GM12878 (cell line): Measurements from ENCODE around the gene CDK15. TPM values are rescaled to one million over a fixed set of nuclear protein-coding genes. Genes with fewer than 3 reads are reported as not detected.

ENCODE experiments used
- ATAC-seq: fragments of 200-7000 bp; cut with Tn5 transposase; 3 replicates; pipeline ENCODE4 v1.9.1; 2020; ENCODE audit warnings: mild to moderate bottlenecking, moderate library complexity
- BruUV-seq: library from RNA; stranded (reverse); fragments of 400-500 nt; replicated peaks from 2 replicates; lab custom pipeline; 2021; lab: Mats Ljungman, UMichigan
- CTCF ChIA-PET: fragments of 300-600 bp; sonication (Branson Sonifier 250); formaldehyde crosslinking; extraction: SDS; loops from one replicate; lab custom pipeline; 2021; ENCODE audit warnings: inconsistent platforms; lab: Yijun Ruan, JAX
- POLR2A ChIA-PET: fragments of 350-600 bp; formaldehyde crosslinking; extraction: SDS; loops from one replicate; lab custom pipeline; 2021; ENCODE audit warnings: inconsistent platforms; lab: Charles Lee
- RAD21 ChIA-PET: fragments of 300-600 bp; sonication (Branson Sonifier 250); formaldehyde crosslinking; loops from one replicate; lab custom pipeline; 2023; ENCODE audit warnings: antibody characterized with exemption; ENCODE audit not compliant: unreplicated experiment; lab: Charles Lee
- SMC1A ChIA-PET: fragments of 300-600 bp; sonication (Branson Sonifier 250); formaldehyde crosslinking; loops from one replicate; lab custom pipeline; 2023; ENCODE audit not compliant: unreplicated experiment, uncharacterized antibody; lab: Charles Lee
- DNase-seq: peaks from one replicate; pipeline ENCODE4 v3.0.0-alpha.2; 2011; ENCODE audit warnings: low read depth, low spot score
- FAIRE-seq: peaks from 3 replicates; lab custom pipeline; 2011; peaks lifted over from hg19 to GRCh38; lab: Jason Lieb, UNC
- H2AFZ ChIP-seq: 2 replicates; pipeline ENCODE4 v1.6.0; 2011; ENCODE audit warnings: low read depth, low read length, control low read depth; ENCODE audit not compliant: control insufficient read depth
- H3K27ac ChIP-seq: 2 replicates; pipeline ENCODE4 v1.5.1; 2011; ENCODE audit warnings: control low read depth; ENCODE audit not compliant: control insufficient read depth, insufficient read depth
- H3K27me3 ChIP-seq, 2 experiments: replicated peaks in 1 of 2; 2 replicates each; pipeline versions ENCODE4 v1.6.0 to v1.6.1; 2011; ENCODE audit warnings: low read length in 1 of 2; ENCODE audit not compliant: control insufficient read depth in 2 of 2, insufficient read depth in 2 of 2
- H3K36me3 ChIP-seq, 2 experiments: 2 replicates each; pipeline ENCODE4 v1.5.1; 2011; ENCODE audit warnings: low read length in 1 of 2; ENCODE audit not compliant: control insufficient read depth in 2 of 2, insufficient read depth in 2 of 2
- H3K4me1 ChIP-seq: 2 replicates; pipeline ENCODE4 v1.6.1; 2011; ENCODE audit warnings: mild to moderate bottlenecking, low read length, moderate library complexity, mixed read lengths; ENCODE audit not compliant: control insufficient read depth, insufficient read depth
- H3K4me2 ChIP-seq: 2 replicates; pipeline ENCODE4 v1.6.0; 2011; ENCODE audit warnings: control low read depth; ENCODE audit not compliant: control insufficient read depth, insufficient read depth
- H3K4me3 ChIP-seq: fragments of 200-600 bp; sonication (generic); 2 replicates; pipeline ENCODE4 v1.5.1; 2016
- H3K79me2 ChIP-seq: 2 replicates; pipeline ENCODE4 v1.6.0; 2011; ENCODE audit warnings: low read length; ENCODE audit not compliant: control insufficient read depth, insufficient read depth
- H3K9ac ChIP-seq: 2 replicates; pipeline ENCODE4 v1.8.0; 2011; ENCODE audit warnings: low read length, control low read depth, mixed read lengths; ENCODE audit not compliant: control insufficient read depth, insufficient read depth
- H3K9me3 ChIP-seq: replicated peaks from 3 replicates; pipeline ENCODE4 v1.5.1; 2011; ENCODE audit warnings: mild to moderate bottlenecking, low read length; ENCODE audit not compliant: control insufficient read depth, insufficient read depth
- H4K20me1 ChIP-seq: 2 replicates; pipeline ENCODE4 v1.6.0; 2011; ENCODE audit not compliant: control insufficient read depth, insufficient read depth
- BRCA1 ChIP-seq: IDR thresholded peaks from 2 replicates; pipeline ENCODE4 v1.6.1; 2011; ENCODE audit warnings: low read depth, low read length, improper control_type of control experiment
- IRF4 ChIP-seq: IDR thresholded peaks from 2 replicates; pipeline ENCODE4 v1.6.1; 2011; ENCODE audit warnings: low read depth, low read length
- MEF2A ChIP-seq: IDR thresholded peaks from 2 replicates; pipeline ENCODE4 v1.6.1; 2011; ENCODE audit warnings: low read depth, mild to moderate bottlenecking, low read length, moderate library complexity; ENCODE audit not compliant: insufficient read depth
- MEF2B ChIP-seq: fragments of 450-650 bp; IDR thresholded peaks from 2 replicates; pipeline ENCODE4 v1.6.1; 2018; ENCODE audit warnings: mild to moderate bottlenecking, moderate library complexity; ENCODE audit not compliant: partially characterized antibody, poor library complexity, severe bottlenecking
- NRF1 ChIP-seq: conservative IDR thresholded peaks from 2 replicates; pipeline ENCODE4 v1.6.1; 2011; ENCODE audit warnings: mild to moderate bottlenecking, low read depth, low read length, improper control_type of control experiment
- PML ChIP-seq: IDR thresholded peaks from 2 replicates; pipeline ENCODE4 v1.6.1; 2012; ENCODE audit warnings: low read length, inconsistent platforms
- SMARCA5 ChIP-seq: fragments of 450-650 bp; IDR thresholded peaks from 2 replicates; pipeline ENCODE4 v1.6.1; 2017; ENCODE audit warnings: mild to moderate bottlenecking
- TBL1XR1 ChIP-seq: IDR thresholded peaks from 2 replicates; pipeline ENCODE4 v1.6.1; 2012; ENCODE audit warnings: low read depth, low read length, improper control_type of control experiment
- ZNF207 ChIP-seq: fragments of 450-650 bp; IDR thresholded peaks from 2 replicates; pipeline ENCODE4 v1.6.1; 2014; ENCODE audit warnings: antibody characterized with exemption, mild to moderate bottlenecking, borderline replicate concordance
- WGBS: methylation state at CpG from one replicate; pipeline ENCODE4 v1.1.6; 2016; ENCODE audit warnings: low lambda C conversion rate; ENCODE audit not compliant: insufficient replicate concordance, insufficient coverage; ENCODE audit errors: missing lambda C conversion rate; 5-methylcytosine and 5-hydroxymethylcytosine counted together
- in situ Hi-C: fragments of 300-500 bp; cut with MboI; formaldehyde crosslinking; loops from 9 replicates; pipeline ENCODE4 v1.14.3; 2018; ENCODE audit warnings: mixed read lengths
- intact Hi-C: fragments of 100-400 bp; cut with micrococcal nuclease; formaldehyde crosslinking; loops from one replicate; pipeline ENCODE4 v1.14.2; 2022; ENCODE audit not compliant: unreplicated experiment
- polyA plus RNA-seq, 11 experiments: library from polyadenylated mRNA; depleted of rRNA in 4 of 11; unstranded in 6 of 11; stranded (reverse) in 5 of 11; fragments of >200 nt; fragmentation: Nextera tagmentation in 4 of 11; fragmentation: Illumina TruSeq in 1 of 11; extraction: Ambion mirVana in 4 of 11; extraction: Trizol in 1 of 11; gene quantifications; 1 replicate in 1 of 11; 2 replicates in 10 of 11; pipeline versions ENCODE4 v1.2.1 to v1.2.3, GENCODE V29; 2011 to 2016; ENCODE audit warnings: inconsistent platforms in 2 of 11, missing spikeins in 2 of 11, low read depth in 1 of 11
- total RNA-seq, 4 experiments: library from RNA; depleted of rRNA in 3 of 4; stranded (reverse); fragments of >200 nt in 3 of 4; fragmentation: Illumina TruSeq in 1 of 4; extraction: Trizol in 1 of 4; gene quantifications; 2 replicates each; pipeline versions ENCODE4 v1.2.1 to v1.2.3, GENCODE V29; 2013 to 2021
- TF ChIP-seq, protein P1 (sequence below): fragments of 450-650 bp; IDR thresholded peaks from 2 replicates; pipeline ENCODE4 v1.6.1; 2016; ENCODE audit warnings: mild to moderate bottlenecking
- TF ChIP-seq, protein P2 (sequence below): fragments of 450-650 bp; IDR thresholded peaks from 2 replicates; pipeline ENCODE4 v1.6.1; 2017; ENCODE audit warnings: mild to moderate bottlenecking
- TF ChIP-seq, protein P3 (sequence below): IDR thresholded peaks from 2 replicates; pipeline ENCODE4 v1.6.1; 2012; ENCODE audit warnings: low read length, inconsistent platforms

The CDK15 gene
- total and polyA plus RNA-seq, 10 of the 15 experiments (the other 5 are each of a cell fraction or from before 2014, with no cell fraction given) = 0.01 to 0.04 TPM; not detected in 8

DNA sequence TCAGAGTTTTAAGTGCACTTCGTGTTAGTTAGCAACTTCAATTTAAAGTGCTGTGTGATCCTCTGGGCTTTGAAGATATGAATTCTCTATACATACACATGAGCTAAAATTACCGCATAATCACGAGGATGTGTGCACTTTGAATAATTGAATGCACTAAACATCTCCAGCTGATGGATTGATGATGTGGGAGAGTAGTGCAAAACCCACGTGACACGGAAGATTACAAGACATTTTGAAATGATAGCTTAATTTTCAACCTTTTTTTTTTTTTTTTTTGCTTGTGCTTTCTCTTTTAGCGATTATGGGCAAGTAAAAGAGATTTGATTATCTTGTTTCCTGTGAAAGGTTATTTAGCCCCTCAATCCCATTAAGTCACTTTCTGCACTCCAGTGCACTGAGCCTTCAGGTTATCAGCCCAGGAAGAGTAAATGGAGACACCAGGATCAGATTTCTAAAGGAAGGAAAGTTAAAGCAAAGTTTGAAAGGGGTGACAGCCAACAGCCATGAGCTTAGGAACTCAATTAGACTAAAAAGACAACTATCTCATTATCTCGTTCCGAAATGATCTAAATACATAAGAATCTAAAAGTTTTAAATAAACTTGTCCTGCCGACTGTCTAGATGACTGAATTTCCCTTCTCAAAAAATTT is 81.6 kb downstream of the CDK15 start:
- SMC1A ChIA-PET = interaction anchor here (0.8 to 1.6 kb wide), 5 partner anchors 16 to 215 kb away, joined by 3 to 4 read pairs (median 3); no protein-coding TSS in a partner anchor
- DNase-seq (no peak), FAIRE-seq (no peak), ATAC-seq (no peak)
- POLR2A ChIA-PET = interaction anchor here (0.6 to 1.1 kb wide), 2 partner anchors 22 to 386 kb away, joined by 3 read pairs; no protein-coding TSS in a partner anchor
- RAD21 ChIA-PET = interaction anchor here (0.6 kb wide), 2 partner anchors 174 to 1972 kb away, joined by 3 read pairs; no protein-coding TSS in a partner anchor
- BruUV-seq = no TSS peak
- intact Hi-C loops (no loop called here), in situ Hi-C loops (no loop called here)
- H3K27ac ChIP-seq = no peak overlapping the region
- no peaks in the 10 kb centered on the region; the same call in 1 of the 2 replicates for H3K4me1 ChIP-seq
- H3K36me3 ChIP-seq = no peaks in the 10 kb centered on the region
- H3K9me3 ChIP-seq = no peaks in the 10 kb centered on the region
- no peak overlapping the region for H2AFZ ChIP-seq
- CTCF ChIA-PET = interaction anchor here (1.0 to 1.1 kb wide), 2 partner anchors 10 to 27 kb away, joined by 3 to 4 read pairs; no protein-coding TSS in a partner anchor
- no peak overlapping the region for H3K4me3 ChIP-seq
- H3K4me2 ChIP-seq = no peak overlapping the region
- TF ChIP-seq MEF2A (no peak), MEF2B (no peak), PML (no peak)
- no peaks in the 10 kb centered on the region for H3K79me2 ChIP-seq
- 31% methylated on average over 9 of the region's 9 CpGs for WGBS
- H3K9ac ChIP-seq = no peak overlapping the region
- peaks cover 0 to 4% of the 10 kb centered on the region in 2 experiments; a peak in 1 of 4 replicates for H3K27me3 ChIP-seq
- no peaks in the 10 kb centered on the region for H4K20me1 ChIP-seq

DNA sequence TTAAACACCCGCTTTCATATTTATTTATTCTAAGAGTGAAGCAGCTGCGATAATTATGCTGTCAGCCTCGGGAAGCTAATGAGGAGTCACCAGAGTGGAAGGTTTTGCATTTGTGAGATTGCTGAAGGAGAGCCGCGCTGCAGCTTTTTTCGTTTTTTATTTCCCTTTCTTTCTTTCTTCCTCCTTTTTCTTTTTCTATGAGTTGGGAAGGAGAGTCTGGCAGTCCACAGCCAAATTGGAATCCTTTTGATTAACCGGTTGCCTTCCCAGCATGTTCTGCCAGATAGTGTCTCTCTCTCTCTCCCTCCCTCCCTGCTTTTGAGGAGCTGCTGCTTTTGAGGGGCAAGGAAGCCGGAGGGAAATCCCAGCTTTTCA is 82.1 kb downstream of the CDK15 start:
- H3K27ac ChIP-seq = no peak overlapping the region
- in situ Hi-C loops = no loop called here
- no peak overlapping the region for H3K9ac ChIP-seq
- FAIRE-seq = no peak
- no peak overlapping the region for H3K4me2 ChIP-seq
- no peak for DNase-seq
- H3K9me3 ChIP-seq = no peaks in the 10 kb centered on the region
- no peak overlapping the region for H2AFZ ChIP-seq
- peaks cover 0 to 4% of the 10 kb centered on the region in 2 experiments; a peak in 1 of 4 replicates for H3K27me3 ChIP-seq
- 61% methylated on average over 8 of the region's 8 CpGs for WGBS
- RAD21 ChIA-PET = interaction anchor here (0.6 kb wide), 1 partner anchor 1973 kb away, joined by 3 read pairs; no protein-coding TSS in a partner anchor
- no peaks in the 10 kb centered on the region for H3K79me2 ChIP-seq
- H3K36me3 ChIP-seq = no peaks in the 10 kb centered on the region
- CTCF ChIA-PET = interaction anchor here (1.0 kb wide), 1 partner anchor 10 kb away, joined by 3 read pairs; no protein-coding TSS in a partner anchor
- intact Hi-C loops = no loop called here
- no peaks in the 10 kb centered on the region for H4K20me1 ChIP-seq
- SMC1A ChIA-PET = interaction anchor here (1.1 to 1.6 kb wide), 3 partner anchors 16 to 41 kb away, joined by 3 read pairs; no protein-coding TSS in a partner anchor
- BruUV-seq = no TSS peak
- POLR2A ChIA-PET = interaction anchor here (0.6 to 1.1 kb wide), 2 partner anchors 21 to 387 kb away, joined by 3 read pairs; no protein-coding TSS in a partner anchor
- H3K4me3 ChIP-seq = no peak overlapping the region
- H3K4me1 ChIP-seq = no peaks in the 10 kb centered on the region
- ATAC-seq = no peak
- TF ChIP-seq ZNF207 (no peak), TBL1XR1 (no peak), IRF4 (no peak), NRF1 (no peak), SMARCA5 (no peak), BRCA1 (no peak)
- TF ChIP-seq, protein P1, sequence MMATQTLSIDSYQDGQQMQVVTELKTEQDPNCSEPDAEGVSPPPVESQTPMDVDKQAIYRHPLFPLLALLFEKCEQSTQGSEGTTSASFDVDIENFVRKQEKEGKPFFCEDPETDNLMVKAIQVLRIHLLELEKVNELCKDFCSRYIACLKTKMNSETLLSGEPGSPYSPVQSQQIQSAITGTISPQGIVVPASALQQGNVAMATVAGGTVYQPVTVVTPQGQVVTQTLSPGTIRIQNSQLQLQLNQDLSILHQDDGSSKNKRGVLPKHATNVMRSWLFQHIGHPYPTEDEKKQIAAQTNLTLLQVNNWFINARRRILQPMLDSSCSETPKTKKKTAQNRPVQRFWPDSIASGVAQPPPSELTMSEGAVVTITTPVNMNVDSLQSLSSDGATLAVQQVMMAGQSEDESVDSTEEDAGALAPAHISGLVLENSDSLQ = no peak
- TF ChIP-seq, protein P2, sequence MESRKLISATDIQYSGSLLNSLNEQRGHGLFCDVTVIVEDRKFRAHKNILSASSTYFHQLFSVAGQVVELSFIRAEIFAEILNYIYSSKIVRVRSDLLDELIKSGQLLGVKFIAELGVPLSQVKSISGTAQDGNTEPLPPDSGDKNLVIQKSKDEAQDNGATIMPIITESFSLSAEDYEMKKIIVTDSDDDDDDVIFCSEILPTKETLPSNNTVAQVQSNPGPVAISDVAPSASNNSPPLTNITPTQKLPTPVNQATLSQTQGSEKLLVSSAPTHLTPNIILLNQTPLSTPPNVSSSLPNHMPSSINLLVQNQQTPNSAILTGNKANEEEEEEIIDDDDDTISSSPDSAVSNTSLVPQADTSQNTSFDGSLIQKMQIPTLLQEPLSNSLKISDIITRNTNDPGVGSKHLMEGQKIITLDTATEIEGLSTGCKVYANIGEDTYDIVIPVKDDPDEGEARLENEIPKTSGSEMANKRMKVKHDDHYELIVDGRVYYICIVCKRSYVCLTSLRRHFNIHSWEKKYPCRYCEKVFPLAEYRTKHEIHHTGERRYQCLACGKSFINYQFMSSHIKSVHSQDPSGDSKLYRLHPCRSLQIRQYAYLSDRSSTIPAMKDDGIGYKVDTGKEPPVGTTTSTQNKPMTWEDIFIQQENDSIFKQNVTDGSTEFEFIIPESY = no peak
- TF ChIP-seq, protein P3, sequence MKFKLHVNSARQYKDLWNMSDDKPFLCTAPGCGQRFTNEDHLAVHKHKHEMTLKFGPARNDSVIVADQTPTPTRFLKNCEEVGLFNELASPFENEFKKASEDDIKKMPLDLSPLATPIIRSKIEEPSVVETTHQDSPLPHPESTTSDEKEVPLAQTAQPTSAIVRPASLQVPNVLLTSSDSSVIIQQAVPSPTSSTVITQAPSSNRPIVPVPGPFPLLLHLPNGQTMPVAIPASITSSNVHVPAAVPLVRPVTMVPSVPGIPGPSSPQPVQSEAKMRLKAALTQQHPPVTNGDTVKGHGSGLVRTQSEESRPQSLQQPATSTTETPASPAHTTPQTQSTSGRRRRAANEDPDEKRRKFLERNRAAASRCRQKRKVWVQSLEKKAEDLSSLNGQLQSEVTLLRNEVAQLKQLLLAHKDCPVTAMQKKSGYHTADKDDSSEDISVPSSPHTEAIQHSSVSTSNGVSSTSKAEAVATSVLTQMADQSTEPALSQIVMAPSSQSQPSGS = no peak
